Measurements from ENCODE around the gene MIX23. TPM values are rescaled to one million over a fixed set of nuclear protein-coding genes. Genes with fewer than 3 reads are reported as not detected.
A peak's percentile ranks its signal among the peaks of the same experiment; 100 is the strongest.

The MIX23 gene
- total and polyA plus RNA-seq, 10 of the 15 experiments (the other 5 are each of a cell fraction or from before 2014, with no cell fraction given) = 30.0 to 176 (median 62.4) TPM

DNA sequence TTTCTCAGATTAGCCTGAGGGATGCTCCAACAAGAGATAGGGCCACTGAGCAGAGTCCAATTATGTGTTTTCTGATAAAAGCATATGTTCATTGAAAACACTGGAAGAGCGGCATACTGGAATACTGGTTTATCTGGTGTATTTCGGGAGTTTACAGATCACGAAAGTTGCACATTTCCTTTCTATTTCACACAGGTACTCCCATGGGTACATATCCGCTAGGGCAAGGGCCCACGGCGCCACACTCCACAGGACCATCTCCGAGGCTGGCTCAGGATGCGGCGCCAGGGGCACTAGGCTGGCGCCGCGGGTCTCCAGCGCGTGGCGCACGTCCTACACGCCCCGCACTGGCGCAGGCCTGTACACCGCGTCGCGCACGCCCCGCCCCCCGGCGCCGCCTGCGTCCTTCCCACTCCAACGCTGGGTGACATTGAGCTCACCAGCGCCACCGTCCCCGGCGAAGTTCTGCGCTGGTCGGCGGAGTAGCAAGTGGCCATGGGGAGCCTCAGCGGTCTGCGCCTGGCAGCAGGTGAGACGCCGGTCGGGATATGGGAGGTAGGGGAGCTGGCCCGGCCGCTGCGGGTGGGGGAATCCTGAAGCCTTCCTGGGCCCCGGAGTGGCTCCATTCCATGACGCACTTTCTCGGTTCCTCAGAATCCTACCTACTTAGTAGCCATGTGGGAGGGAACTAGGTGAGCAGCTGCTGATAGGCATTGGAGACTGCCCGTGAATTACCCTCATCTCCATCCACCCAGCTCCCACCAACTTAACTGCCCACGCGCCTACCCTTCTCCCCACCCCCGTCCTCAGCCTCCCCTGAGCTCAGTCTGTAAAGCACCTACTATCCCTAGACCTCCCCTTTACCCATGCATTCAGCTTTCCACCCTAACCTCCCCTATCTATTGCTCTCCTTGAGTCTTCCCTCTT is 1.0 kb upstream of the MIX23 start, which contains the start of gene FAM162A (continued):
- TF ChIP-seq, protein P1, sequence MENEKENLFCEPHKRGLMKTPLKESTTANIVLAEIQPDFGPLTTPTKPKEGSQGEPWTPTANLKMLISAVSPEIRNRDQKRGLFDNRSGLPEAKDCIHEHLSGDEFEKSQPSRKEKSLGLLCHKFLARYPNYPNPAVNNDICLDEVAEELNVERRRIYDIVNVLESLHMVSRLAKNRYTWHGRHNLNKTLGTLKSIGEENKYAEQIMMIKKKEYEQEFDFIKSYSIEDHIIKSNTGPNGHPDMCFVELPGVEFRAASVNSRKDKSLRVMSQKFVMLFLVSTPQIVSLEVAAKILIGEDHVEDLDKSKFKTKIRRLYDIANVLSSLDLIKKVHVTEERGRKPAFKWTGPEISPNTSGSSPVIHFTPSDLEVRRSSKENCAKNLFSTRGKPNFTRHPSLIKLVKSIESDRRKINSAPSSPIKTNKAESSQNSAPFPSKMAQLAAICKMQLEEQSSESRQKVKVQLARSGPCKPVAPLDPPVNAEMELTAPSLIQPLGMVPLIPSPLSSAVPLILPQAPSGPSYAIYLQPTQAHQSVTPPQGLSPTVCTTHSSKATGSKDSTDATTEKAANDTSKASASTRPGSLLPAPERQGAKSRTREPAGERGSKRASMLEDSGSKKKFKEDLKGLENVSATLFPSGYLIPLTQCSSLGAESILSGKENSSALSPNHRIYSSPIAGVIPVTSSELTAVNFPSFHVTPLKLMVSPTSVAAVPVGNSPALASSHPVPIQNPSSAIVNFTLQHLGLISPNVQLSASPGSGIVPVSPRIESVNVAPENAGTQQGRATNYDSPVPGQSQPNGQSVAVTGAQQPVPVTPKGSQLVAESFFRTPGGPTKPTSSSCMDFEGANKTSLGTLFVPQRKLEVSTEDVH (IDR thresholded peaks at IDR 0.05; ENCODE audit: low read depth, partially characterized antibody) = no peak
- TF ChIP-seq HDAC2 (IDR thresholded peaks at IDR 0.05) = no peak
- TF ChIP-seq, protein P2, sequence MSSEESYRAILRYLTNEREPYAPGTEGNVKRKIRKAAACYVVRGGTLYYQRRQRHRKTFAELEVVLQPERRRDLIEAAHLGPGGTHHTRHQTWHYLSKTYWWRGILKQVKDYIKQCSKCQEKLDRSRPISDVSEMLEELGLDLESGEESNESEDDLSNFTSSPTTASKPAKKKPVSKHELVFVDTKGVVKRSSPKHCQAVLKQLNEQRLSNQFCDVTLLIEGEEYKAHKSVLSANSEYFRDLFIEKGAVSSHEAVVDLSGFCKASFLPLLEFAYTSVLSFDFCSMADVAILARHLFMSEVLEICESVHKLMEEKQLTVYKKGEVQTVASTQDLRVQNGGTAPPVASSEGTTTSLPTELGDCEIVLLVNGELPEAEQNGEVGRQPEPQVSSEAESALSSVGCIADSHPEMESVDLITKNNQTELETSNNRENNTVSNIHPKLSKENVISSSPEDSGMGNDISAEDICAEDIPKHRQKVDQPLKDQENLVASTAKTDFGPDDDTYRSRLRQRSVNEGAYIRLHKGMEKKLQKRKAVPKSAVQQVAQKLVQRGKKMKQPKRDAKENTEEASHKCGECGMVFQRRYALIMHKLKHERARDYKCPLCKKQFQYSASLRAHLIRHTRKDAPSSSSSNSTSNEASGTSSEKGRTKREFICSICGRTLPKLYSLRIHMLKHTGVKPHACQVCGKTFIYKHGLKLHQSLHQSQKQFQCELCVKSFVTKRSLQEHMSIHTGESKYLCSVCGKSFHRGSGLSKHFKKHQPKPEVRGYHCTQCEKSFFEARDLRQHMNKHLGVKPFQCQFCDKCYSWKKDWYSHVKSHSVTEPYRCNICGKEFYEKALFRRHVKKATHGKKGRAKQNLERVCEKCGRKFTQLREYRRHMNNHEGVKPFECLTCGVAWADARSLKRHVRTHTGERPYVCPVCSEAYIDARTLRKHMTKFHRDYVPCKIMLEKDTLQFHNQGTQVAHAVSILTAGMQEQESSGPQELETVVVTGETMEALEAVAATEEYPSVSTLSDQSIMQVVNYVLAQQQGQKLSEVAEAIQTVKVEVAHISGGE (CRISPR knock-in tag; IDR thresholded peaks at IDR 0.05) = no peak
- peak; percentile 96 for TF ChIP-seq POLR2A (IDR thresholded peaks at IDR 0.05; ENCODE audit: low read depth, low read length)
- TF ChIP-seq RELA (IDR thresholded peaks at IDR 0.05; ENCODE audit: borderline replicate concordance, partially characterized antibody) = peak; percentile 55
- no peak for TF ChIP-seq KDM1A (IDR thresholded peaks at IDR 0.05; ENCODE audit: borderline replicate concordance)
- TF ChIP-seq POLR2AphosphoS2 (IDR thresholded peaks at IDR 0.05; ENCODE audit: low read depth, low read length) = peak; percentile 93
- peak; percentile 71 for TF ChIP-seq TAF1 (IDR thresholded peaks at IDR 0.05; ENCODE audit: borderline replicate concordance, low read depth, low read length)
- TF ChIP-seq, protein P3, sequence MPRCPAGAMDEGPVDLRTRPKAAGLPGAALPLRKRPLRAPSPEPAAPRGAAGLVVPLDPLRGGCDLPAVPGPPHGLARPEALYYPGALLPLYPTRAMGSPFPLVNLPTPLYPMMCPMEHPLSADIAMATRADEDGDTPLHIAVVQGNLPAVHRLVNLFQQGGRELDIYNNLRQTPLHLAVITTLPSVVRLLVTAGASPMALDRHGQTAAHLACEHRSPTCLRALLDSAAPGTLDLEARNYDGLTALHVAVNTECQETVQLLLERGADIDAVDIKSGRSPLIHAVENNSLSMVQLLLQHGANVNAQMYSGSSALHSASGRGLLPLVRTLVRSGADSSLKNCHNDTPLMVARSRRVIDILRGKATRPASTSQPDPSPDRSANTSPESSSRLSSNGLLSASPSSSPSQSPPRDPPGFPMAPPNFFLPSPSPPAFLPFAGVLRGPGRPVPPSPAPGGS (IDR thresholded peaks at IDR 0.05; ENCODE audit: borderline replicate concordance, insufficient read depth, low read depth, low read length, poor library complexity, severe bottlenecking) = no peak
- TF ChIP-seq TCF3 (IDR thresholded peaks at IDR 0.05; ENCODE audit: borderline replicate concordance, insufficient read depth, low read depth, low read length) = peak; percentile 46; the same call in 1 of the 2 replicates
- TF ChIP-seq, protein P4, sequence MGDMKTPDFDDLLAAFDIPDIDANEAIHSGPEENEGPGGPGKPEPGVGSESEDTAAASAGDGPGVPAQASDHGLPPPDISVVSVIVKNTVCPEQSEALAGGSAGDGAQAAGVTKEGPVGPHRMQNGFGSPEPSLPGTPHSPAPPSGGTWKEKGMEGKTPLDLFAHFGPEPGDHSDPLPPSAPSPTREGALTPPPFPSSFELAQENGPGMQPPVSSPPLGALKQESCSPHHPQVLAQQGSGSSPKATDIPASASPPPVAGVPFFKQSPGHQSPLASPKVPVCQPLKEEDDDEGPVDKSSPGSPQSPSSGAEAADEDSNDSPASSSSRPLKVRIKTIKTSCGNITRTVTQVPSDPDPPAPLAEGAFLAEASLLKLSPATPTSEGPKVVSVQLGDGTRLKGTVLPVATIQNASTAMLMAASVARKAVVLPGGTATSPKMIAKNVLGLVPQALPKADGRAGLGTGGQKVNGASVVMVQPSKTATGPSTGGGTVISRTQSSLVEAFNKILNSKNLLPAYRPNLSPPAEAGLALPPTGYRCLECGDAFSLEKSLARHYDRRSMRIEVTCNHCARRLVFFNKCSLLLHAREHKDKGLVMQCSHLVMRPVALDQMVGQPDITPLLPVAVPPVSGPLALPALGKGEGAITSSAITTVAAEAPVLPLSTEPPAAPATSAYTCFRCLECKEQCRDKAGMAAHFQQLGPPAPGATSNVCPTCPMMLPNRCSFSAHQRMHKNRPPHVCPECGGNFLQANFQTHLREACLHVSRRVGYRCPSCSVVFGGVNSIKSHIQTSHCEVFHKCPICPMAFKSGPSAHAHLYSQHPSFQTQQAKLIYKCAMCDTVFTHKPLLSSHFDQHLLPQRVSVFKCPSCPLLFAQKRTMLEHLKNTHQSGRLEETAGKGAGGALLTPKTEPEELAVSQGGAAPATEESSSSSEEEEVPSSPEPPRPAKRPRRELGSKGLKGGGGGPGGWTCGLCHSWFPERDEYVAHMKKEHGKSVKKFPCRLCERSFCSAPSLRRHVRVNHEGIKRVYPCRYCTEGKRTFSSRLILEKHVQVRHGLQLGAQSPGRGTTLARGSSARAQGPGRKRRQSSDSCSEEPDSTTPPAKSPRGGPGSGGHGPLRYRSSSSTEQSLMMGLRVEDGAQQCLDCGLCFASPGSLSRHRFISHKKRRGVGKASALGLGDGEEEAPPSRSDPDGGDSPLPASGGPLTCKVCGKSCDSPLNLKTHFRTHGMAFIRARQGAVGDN (IDR thresholded peaks at IDR 0.05) = peak; percentile 97
- TF ChIP-seq, protein P5, sequence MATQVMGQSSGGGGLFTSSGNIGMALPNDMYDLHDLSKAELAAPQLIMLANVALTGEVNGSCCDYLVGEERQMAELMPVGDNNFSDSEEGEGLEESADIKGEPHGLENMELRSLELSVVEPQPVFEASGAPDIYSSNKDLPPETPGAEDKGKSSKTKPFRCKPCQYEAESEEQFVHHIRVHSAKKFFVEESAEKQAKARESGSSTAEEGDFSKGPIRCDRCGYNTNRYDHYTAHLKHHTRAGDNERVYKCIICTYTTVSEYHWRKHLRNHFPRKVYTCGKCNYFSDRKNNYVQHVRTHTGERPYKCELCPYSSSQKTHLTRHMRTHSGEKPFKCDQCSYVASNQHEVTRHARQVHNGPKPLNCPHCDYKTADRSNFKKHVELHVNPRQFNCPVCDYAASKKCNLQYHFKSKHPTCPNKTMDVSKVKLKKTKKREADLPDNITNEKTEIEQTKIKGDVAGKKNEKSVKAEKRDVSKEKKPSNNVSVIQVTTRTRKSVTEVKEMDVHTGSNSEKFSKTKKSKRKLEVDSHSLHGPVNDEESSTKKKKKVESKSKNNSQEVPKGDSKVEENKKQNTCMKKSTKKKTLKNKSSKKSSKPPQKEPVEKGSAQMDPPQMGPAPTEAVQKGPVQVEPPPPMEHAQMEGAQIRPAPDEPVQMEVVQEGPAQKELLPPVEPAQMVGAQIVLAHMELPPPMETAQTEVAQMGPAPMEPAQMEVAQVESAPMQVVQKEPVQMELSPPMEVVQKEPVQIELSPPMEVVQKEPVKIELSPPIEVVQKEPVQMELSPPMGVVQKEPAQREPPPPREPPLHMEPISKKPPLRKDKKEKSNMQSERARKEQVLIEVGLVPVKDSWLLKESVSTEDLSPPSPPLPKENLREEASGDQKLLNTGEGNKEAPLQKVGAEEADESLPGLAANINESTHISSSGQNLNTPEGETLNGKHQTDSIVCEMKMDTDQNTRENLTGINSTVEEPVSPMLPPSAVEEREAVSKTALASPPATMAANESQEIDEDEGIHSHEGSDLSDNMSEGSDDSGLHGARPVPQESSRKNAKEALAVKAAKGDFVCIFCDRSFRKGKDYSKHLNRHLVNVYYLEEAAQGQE (IDR thresholded peaks at IDR 0.05; ENCODE audit: low read depth, low read length) = no peak

All from GM12878 (cell line).